ENCODE data around the gene CSMD2. TPM values are rescaled to one million over a fixed set of nuclear protein-coding genes. Genes with fewer than 3 reads are reported as not detected.

CSMD2 gene
- total RNA-seq, 2 experiments from 2014 or later, result not detected

DNA sequence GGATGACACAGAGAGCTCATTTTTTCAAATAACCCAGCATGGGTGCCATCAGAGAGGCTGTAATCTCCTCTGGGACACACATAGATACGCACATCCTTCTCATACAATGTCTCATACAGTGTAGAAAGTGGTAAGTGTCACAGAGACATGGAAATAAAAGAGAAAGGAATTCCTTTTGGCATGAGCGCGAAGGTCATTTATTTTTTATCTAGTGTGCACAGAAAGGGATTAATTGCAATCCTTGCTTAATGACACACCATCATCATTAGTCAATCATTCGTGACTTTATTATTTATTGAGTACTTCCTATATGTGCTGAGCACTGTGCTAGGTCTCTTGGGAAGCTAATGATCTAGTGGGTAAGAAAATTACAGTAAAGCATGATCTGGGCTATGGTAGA lies 687.6 kb downstream of the CSMD2 start:
- Histone ChIP-seq H3K27ac (ENCODE audit: low read depth in 1 of 2, low read length in 2 of 2) (no peak overlapping the region), H3K36me3 (ENCODE audit: insufficient read depth, low read length) (no peaks in the 10 kb centered on the region), H3K9me3 (ENCODE audit: control insufficient read depth in 1 of 2, insufficient read depth in 1 of 2, low read length in 2 of 2) (no peaks in the 10 kb centered on the region), H3K27me3 (ENCODE audit: control insufficient read depth in 1 of 2, insufficient read depth in 2 of 2, low read length in 2 of 2) (no peaks in the 10 kb centered on the region), H3K4me1 (ENCODE audit: insufficient read depth, low read length) (peaks cover 6% of the 10 kb centered on the region), H3K4me3 (ENCODE audit: low read length) (no peak overlapping the region)
- H3K36me3 Mint-ChIP-seq (ENCODE audit: low read depth), result peaks cover 30% of the 10 kb centered on the region
- no peak overlapping the region for H3K4me3 Mint-ChIP-seq
- ATAC-seq (ENCODE audit: poor library complexity), result no peak
- ChIA-PET POLR2A (no interaction called here), CTCF (interaction anchor here (1.4 kb wide), 1 partner anchor 10 kb away, joined by 4 read pairs; no protein-coding TSS in a partner anchor)
- no peak overlapping the region for H3K27ac Mint-ChIP-seq
- TF ChIP-seq, protein P1, sequence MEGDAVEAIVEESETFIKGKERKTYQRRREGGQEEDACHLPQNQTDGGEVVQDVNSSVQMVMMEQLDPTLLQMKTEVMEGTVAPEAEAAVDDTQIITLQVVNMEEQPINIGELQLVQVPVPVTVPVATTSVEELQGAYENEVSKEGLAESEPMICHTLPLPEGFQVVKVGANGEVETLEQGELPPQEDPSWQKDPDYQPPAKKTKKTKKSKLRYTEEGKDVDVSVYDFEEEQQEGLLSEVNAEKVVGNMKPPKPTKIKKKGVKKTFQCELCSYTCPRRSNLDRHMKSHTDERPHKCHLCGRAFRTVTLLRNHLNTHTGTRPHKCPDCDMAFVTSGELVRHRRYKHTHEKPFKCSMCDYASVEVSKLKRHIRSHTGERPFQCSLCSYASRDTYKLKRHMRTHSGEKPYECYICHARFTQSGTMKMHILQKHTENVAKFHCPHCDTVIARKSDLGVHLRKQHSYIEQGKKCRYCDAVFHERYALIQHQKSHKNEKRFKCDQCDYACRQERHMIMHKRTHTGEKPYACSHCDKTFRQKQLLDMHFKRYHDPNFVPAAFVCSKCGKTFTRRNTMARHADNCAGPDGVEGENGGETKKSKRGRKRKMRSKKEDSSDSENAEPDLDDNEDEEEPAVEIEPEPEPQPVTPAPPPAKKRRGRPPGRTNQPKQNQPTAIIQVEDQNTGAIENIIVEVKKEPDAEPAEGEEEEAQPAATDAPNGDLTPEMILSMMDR (IDR thresholded peaks at IDR 0.05), result no peak
- no peak for DNase-seq
- intact Hi-C loops (cut with DNase I, micrococcal nuclease), result loop anchor here in 1 of 2 experiments (10.0 kb wide), 2 partner anchors 663 to 833 kb away; partner anchors contain the start of genes S100PBP and YARS1
- H3K9me3 Mint-ChIP-seq, result no peaks in the 10 kb centered on the region
- H3K4me1 Mint-ChIP-seq (ENCODE audit: low read depth), result peaks cover 14% of the 10 kb centered on the region
- no peaks in the 10 kb centered on the region for H3K27me3 Mint-ChIP-seq

DNA sequence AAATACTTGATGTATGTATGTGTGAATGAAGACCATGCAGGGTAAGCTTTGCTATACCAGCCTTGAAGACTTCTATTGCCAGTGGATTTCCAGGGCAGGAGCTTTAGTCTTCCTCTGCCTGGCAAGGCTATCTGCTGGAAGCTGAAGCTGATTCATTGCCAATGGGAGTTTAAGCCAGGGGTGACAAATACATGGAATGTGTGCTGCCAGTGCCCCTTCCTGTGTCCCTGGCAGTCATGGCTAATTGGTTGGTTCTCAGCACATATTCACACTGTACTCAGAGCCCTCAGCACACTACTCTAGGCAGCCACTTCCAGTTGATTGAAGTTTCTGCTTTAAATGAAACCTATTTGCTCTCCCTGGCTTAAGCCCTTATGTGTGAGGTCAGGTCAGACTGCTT lies 691.1 kb downstream of the CSMD2 start:
- Histone ChIP-seq H3K9me3 (ENCODE audit: control insufficient read depth in 1 of 2, insufficient read depth in 1 of 2, low read length in 2 of 2) (no peaks in the 10 kb centered on the region), H3K4me1 (ENCODE audit: insufficient read depth, low read length) (peaks cover 22% of the 10 kb centered on the region), H3K36me3 (ENCODE audit: insufficient read depth, low read length) (no peaks in the 10 kb centered on the region), H3K27ac (ENCODE audit: low read depth in 1 of 2, low read length in 2 of 2) (no peak overlapping the region), H3K4me3 (ENCODE audit: low read length) (no peak overlapping the region), H3K27me3 (ENCODE audit: control insufficient read depth in 1 of 2, insufficient read depth in 2 of 2, low read length in 2 of 2) (no peaks in the 10 kb centered on the region)
- Mint-ChIP-seq H3K9me3 (no peaks in the 10 kb centered on the region), H3K27ac (peak overlapping the region; percentile 24), H3K27me3 (no peaks in the 10 kb centered on the region), H3K4me3 (peak overlapping the region; percentile 90), H3K36me3 (ENCODE audit: low read depth) (peaks cover 3% of the 10 kb centered on the region), H3K4me1 (ENCODE audit: low read depth) (peaks cover 38% of the 10 kb centered on the region)
- ChIA-PET CTCF (no interaction called here), POLR2A (no interaction called here)
- TF ChIP-seq, protein P1 (IDR thresholded peaks at IDR 0.05), result no peak
- intact Hi-C loops (cut with DNase I, micrococcal nuclease), result loop anchor here in 1 of 2 experiments (2.0 to 10.0 kb wide), 7 partner anchors 107 to 829 kb away; partner anchors contain the start of genes AK2, AZIN2, S100PBP and YARS1
- DNase-seq (no peak), ATAC-seq (ENCODE audit: poor library complexity) (no peak)

DNA sequence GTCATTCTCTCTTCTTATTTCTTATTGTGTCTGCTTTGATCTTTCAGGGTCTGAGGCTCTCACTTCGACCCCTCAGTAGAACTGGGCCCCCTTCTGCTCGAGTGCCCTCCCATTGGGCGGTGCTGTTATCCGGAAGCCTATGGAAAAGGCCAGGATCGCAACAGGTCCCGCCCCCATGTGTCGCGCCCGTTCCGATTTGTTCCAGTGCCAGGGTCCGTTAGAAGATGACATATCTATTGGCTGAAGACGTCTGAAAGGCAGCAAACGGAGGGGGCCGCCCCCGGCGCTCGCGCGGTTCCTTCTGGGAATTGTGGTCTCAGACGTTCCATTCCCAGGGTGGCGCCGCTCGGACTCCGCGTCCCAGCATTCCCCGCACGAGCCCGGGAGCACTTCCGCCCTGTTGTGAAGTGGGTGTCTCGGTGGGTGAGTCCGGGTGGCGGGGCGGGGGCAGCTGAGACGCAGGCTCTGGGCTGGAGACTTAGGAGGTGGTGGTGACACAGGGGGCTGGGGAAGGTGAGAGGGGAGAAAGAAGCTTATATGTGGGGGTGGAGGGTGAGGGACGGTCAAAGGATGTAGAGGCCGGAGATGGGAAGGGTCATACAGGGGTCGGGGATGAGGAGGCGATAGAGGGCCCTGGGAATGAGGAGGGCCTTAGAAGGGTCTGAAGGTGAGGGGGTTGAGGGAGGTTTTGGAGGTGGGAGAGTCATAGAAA lies 692.6 kb downstream of the CSMD2 start, which contains the start of gene ZSCAN20:
ZSCAN20 (plus strand) TSS at position 377 of the 712 bp plus-strand sequence. CDS start 6,644 bp downstream, outside the sequence.
- no peaks in the 10 kb centered on the region for H3K36me3 Mint-ChIP-seq (ENCODE audit: low read depth)
- H3K4me3 Mint-ChIP-seq, result peak within 1 kb of the TSS; percentile 90
- H3K27ac ChIP-seq (ENCODE audit: low read depth in 1 of 2, low read length in 2 of 2), result peak within 1 kb of the TSS; percentile 31 to 39
- DNase-seq (peak; percentile 62 to 91 (median 80)), ATAC-seq (ENCODE audit: poor library complexity) (peak; percentile 98)
- H3K36me3 ChIP-seq (ENCODE audit: insufficient read depth, low read length), result no peaks in the 10 kb centered on the region
- H3K27ac Mint-ChIP-seq, result peak within 1 kb of the TSS; percentile 24
- H3K9me3 ChIP-seq (ENCODE audit: control insufficient read depth in 1 of 2, insufficient read depth in 1 of 2, low read length in 2 of 2), result no peaks in the 10 kb centered on the region
- no peaks in the 10 kb centered on the region for H3K9me3 Mint-ChIP-seq
- intact Hi-C loops (cut with DNase I, micrococcal nuclease), result loop anchor here in 1 of 2 experiments (2.0 to 10.0 kb wide), 7 partner anchors 105 to 828 kb away; partner anchors contain the start of genes AK2, AZIN2, S100PBP and YARS1
- H3K27me3 ChIP-seq (ENCODE audit: control insufficient read depth in 1 of 2, insufficient read depth in 2 of 2, low read length in 2 of 2), result no peaks in the 10 kb centered on the region
- ChIA-PET CTCF (no interaction called here), POLR2A (interaction anchor here (0.8 kb wide), 1 partner anchor 345 kb away, joined by 4 read pairs; no protein-coding TSS in a partner anchor)
- peaks cover 22% of the 10 kb centered on the region for H3K4me1 ChIP-seq (ENCODE audit: insufficient read depth, low read length)
- H3K27me3 Mint-ChIP-seq, result no peaks in the 10 kb centered on the region
- H3K4me1 Mint-ChIP-seq (ENCODE audit: low read depth), result peaks cover 38% of the 10 kb centered on the region
- TF ChIP-seq, protein P1 (IDR thresholded peaks at IDR 0.05), result no peak
- H3K4me3 ChIP-seq (ENCODE audit: low read length), result peak within 1 kb of the TSS; percentile 63

Measured in CD4-positive, alpha-beta T cell (primary cell).